ENCODE results near the gene DLG5.
A peak's percentile ranks its signal among the peaks of the same experiment; 100 is the strongest.
"Not testable (repeated sequence)": the region's sequence is repeated elsewhere in the genome, so short reads cannot be mapped to it uniquely, and the experiment has no call there.

DLG5 gene

GRCh38 chr10:77770868-77771175 lies 155.7 kb downstream of the DLG5 start:
- TF ChIP-seq CTCF (IDR thresholded peaks at IDR 0.05; ENCODE audit: insufficient read depth, low read depth, low read length, missing control alignments) = no peak
- no peak overlapping the region for H3K4me3 ChIP-seq (ENCODE audit: low read length)
- DNase-seq (ENCODE audit: low read depth) = no peak

DNA sequence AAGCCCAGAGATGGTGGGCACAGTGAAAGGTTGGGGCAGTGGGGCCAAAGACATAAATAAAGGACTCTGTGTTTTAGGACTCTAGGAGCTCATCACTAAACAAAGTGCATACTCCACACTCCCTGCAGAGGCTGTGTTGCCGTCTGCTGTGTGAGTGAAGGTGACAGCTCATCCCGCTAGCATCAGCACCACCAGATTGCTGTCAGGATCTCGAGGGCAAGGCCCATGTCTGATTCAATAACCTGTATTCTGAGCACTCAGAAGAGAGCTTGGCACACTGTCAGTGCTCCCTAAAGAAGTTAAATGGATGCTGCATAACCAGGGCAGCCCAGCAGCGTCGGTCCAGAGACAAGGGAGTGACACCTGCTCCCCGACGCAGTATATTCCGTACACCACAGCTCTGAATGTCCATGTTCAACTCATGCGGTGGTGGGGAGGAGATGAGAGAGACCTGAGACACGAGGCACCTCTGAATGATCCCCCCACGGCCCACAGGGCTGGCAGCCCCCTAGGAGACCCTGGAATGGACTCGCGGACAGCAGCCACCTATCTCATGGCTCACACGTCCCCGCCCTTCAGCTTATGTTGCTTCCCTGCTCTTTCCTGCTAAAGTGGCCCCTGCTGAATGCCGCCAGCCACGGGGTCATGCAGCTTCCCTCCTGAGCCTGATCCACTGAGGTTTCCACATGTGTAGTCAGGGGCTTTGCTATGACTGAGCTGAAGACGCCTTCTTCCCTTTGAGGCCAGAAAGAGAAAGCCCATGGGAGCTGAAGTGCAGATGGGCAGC lies 156.3 kb downstream of the DLG5 start:
- TF ChIP-seq CTCF (IDR thresholded peaks at IDR 0.05; ENCODE audit: insufficient read depth, low read depth, low read length, missing control alignments) = no peak
- H3K4me3 ChIP-seq (ENCODE audit: low read length) = no peak overlapping the region
- no peak for DNase-seq (ENCODE audit: low read depth)

DNA sequence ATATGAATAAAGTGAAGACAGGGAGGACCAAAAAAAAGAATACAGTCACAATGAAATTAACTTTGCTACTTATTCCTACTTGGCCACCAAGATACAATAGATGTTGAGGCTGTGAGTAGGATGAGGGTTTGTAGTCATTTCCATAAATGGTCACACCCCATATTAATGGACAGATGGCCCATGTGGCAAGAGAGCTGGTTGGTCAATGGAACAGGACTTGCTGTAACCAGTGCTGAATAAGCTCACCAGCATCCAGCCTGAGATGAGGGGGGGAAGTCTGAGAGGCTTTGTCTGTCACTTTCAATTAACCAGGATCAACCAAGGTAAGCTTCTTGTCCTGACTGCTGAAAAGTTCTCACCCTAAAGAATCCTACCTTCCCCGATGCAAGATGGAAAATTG lies 158.5 kb downstream of the DLG5 start:
- H3K4me3 ChIP-seq (ENCODE audit: low read length) = no peak overlapping the region

GRCh38 chr10:77763453-77764430 lies 162.8 kb downstream of the DLG5 start:
- DNase-seq (ENCODE audit: low read depth) = no peak
- H3K4me3 ChIP-seq (ENCODE audit: low read length) = no peak overlapping the region
- TF ChIP-seq CTCF (IDR thresholded peaks at IDR 0.05; ENCODE audit: insufficient read depth, low read depth, low read length, missing control alignments) = no peak

More for the DNA sequence above, 158.5 kb downstream of the DLG5 start:
- no peak for TF ChIP-seq CTCF (IDR thresholded peaks at IDR 0.05; ENCODE audit: insufficient read depth, low read depth, low read length, missing control alignments)
- DNase-seq (ENCODE audit: low read depth) = no peak

DNA sequence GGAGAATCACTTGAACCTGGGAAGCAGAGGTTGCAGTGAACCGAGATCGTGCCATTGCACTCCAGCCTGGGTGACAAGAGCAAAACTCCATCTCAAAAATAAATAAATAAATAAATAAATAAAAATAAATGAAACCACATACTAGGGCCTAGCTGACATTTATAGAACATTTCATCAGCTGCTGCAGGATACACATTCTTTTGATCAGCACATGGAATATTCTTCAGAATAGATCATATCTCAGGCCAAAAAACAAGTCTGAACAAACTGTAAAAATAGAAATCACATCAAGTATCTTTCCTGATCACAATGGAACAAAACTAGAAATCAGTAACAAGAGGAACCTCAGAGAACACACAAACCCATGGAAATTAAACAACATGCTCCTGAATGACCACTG lies 168.1 kb downstream of the DLG5 start:
- DNase-seq (ENCODE audit: low read depth) = not testable (repeated sequence)

DNA sequence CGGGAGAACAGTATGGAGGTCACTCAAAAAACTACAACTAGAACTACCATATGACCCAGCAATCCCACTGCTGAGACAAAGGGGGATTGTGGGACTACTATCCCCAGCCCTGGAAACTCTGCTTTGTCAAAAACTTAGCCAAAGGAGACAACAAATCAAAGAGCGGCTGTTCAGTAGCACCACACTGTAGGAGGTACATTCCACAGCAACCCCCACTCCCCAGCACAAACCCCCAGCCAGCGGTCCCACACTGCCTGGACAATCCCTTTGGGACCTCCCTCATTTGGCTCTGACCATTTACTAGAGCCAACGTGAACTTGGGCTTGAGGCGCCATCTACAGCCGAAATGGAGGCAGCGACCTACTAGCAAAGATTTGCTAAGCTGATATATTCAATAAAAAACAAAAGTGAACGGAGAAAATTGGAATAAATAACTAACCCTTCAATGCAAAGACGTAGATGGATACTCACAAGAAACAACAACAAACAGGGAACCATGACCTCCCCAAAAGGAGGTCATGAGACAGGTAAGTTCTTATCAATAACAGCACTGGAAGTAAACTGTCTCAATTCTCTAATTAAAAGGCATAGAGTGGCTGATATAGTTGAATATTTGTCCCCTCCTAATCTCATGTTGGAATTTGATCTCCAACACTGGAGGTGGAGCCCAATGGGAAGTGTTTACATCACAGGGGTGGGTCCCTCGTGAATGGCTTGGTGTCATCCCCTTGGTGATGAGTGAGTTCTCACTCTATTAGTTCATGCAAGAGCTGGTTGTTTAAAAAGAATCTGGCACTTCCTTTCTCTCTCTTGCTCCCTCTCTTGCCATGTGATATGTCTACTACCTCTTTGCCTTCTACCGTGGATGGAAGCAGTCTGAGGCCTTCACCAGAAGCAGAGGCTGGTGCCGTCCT lies 170.0 kb downstream of the DLG5 start:
- peak; percentile 86 for TF ChIP-seq CTCF (IDR thresholded peaks at IDR 0.05; ENCODE audit: insufficient read depth, low read depth, low read length, missing control alignments)
- no peak overlapping the region for H3K4me3 ChIP-seq (ENCODE audit: low read length)
- DNase-seq (ENCODE audit: low read depth) = peak; percentile 73

More for the DNA sequence above, 168.1 kb downstream of the DLG5 start:
- not testable (repeated sequence) for H3K4me3 ChIP-seq (ENCODE audit: low read length)
